HG03025 (cell line): ENCODE measurements around the gene GNB3.

Experiments used
- ATAC-seq: cut with Tn5 transposase; IDR thresholded peaks from one replicate; pipeline ENCODE4 v1.9.1; 2021; ENCODE audit warnings: mild to moderate bottlenecking, moderate library complexity; ENCODE audit not compliant: unreplicated experiment, low FRiP score

The GNB3 gene

DNA sequence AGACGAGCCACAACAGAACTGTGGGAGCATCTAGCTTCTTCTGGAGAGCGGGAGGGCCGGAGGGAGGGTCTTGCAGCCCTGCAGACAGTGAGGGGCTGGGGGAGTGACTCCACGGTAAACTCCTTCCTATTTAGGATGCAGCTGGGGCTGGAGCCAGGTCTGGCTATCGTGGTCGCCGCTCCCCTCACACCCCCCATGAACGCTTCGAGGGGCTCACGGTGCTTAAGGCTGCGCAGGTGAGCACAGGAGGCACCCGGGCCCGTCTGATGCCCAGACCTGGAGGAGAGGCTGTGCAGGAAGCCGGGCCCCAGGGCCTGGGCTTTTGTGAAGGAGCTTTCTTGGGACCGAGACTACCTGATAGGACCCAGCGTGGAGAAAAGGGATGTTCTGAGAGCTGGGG is 3.9 kb upstream of the GNB3 start:
- no peak for ATAC-seq

DNA sequence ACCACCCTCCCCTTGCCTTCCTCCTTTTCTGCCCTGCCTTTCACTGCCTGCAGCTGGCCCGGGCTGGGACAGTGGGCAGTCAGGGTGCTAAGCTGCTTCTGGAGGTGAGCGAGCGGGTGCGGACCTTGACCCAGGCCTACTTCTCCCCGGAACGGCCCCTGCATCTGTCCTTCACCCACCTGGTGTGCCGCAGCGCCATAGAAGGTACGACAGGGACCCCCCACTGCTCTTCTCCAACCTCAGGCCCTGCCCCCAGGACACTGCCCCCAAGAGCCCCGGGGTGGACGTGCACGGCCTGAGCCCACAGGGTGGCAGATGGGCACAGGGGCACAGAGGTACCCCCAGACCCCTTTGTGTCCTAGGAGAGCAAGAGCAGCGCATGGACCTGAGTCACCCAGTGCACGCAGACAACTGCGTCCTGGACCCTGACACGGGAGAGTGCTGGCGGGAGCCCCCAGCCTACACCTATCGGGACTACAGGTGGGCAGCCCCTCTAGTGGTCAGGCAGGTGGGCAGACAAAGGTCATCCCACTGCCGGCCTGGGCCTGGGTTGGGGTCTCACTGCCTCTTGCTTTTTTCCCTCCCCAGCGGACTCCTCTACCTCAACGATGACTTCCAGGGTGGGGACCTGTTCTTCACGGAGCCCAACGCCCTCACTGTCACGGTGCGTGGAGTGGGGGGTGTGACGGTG is 3.2 kb upstream of the GNB3 start:
- ATAC-seq = no peak

DNA sequence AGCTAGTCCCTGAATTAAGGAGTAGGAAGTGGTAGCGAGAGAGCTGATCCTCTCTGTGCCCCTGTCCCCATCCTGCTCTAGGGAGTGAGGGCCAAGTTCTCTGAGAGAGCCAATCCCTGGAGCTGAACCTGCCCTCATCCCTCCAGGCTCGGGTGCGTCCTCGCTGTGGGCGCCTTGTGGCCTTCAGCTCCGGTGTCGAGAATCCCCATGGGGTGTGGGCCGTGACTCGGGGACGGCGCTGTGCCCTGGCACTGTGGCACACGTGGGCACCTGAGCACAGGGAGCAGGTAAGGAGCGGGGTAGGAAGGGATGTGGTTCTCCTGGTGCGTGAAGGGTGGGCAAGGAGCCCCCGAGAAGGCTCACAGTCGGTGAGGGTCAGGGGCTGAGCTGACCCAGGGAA is 1.9 kb upstream of the GNB3 start:
- ATAC-seq = no peak

DNA sequence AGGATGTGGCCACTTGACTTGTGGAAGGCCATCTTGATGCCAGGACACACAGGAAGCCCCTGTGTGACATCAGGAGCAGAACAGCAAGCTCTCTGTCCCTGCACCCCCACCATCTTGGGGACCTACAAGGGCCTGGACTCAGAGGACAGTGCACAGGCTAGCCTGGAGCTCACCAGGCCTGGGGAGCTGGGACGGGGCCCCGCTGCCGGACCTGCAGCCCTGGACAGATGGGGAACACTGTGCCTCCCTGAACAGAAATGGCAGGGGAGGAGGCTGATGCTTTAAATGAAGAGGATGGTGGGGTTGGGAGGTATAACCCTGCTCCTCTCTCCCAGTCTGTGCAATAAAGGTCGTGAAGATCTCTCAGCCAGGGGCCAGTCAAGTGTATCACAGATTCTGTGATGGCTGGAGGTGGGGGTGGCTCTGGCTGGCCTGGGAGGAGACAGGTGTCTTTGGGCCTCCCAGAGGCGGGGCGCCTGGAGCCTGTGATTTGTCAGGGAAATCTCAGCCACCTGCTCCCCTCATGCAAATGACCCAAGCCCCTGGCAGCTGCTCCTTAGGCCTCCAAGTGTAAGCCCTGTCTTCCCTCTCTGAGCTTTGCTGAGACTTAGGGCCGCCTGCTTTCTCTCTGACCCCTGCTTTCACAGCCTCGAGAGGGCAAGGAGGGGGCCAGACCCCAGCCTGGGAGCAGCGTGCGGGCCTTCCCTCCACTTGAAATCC is 1.1 kb upstream of the GNB3 start:
- no peak for ATAC-seq

DNA sequence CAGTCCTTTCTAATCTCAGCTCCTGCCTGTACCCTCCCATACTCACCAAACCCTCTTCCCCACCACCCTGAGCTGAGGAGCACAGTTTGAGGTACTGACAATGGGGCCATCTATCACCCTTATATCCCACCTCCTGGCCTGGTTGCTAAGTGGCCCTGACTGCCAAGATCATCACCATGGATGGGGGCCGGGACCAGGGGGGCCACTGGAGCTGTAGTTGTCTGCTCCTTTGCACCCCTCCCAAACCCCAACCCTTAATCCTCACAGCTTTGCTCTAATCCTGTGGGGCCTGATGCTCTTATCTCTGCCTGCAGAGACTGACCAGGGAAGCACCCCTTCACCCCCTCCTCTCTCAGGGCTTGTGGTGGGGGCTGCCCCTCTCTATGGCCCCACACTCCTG is 395 bp upstream of the GNB3 start:
- no peak for ATAC-seq

DNA sequence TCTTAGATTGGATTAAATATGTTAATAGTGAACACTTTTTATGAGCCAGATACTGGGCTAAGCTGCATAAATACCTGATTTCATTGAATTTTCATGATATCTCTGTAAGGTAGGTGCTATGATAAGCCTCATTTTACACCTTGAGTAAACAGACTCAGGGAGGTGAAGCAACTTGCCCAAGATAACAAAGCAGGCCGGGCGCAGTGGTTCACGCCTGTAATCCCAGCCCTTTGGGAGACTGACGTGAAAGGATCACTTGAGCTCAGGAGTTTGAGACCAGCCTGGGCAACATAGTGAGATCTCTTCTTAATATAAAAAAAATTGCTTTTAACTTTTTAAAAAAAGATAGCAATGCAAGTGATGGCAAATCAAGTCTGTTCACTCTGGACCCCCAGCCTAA is 1.4 kb downstream of the GNB3 start:
- ATAC-seq = no peak

DNA sequence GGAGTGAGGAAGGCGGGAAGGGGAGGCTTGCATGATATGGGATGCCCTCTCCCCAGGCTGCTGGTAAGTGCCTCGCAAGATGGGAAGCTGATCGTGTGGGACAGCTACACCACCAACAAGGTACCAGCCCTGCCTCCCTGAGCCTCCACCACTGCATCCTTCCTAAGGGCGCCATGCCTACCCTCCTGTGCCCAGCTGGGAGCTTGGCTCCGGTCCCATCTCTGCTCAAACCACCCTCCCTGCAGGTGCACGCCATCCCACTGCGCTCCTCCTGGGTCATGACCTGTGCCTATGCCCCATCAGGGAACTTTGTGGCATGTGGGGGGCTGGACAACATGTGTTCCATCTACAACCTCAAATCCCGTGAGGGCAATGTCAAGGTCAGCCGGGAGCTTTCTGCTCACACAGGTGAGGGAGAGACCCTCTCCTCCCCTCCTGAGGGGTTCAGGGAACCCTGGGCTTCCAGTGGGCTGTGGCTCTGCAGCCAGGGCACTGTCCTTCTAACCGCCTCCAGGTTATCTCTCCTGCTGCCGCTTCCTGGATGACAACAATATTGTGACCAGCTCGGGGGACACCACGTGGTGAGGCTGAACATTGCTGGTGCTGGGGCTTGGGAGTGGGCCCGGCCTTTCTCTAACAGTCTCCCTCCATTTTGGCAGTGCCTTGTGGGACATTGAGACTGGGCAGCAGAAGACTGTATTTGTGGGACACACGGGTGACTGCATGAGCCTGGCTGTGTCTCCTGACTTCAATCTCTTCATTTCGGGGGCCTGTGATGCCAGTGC is 2.6 kb downstream of the GNB3 start:
- ATAC-seq = no peak

DNA sequence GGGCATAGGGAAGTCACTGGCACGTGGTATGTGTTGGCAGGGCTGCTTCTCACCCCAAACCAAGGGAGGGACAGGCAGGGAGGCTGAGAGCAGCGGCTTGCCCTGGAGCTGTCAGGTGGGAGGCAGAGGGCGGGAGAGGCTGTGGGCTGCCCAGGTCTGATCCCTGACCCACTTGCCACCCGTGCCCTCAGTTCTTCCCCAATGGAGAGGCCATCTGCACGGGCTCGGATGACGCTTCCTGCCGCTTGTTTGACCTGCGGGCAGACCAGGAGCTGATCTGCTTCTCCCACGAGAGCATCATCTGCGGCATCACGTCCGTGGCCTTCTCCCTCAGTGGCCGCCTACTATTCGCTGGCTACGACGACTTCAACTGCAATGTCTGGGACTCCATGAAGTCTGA is 4.7 kb downstream of the GNB3 start:
- no peak for ATAC-seq

DNA sequence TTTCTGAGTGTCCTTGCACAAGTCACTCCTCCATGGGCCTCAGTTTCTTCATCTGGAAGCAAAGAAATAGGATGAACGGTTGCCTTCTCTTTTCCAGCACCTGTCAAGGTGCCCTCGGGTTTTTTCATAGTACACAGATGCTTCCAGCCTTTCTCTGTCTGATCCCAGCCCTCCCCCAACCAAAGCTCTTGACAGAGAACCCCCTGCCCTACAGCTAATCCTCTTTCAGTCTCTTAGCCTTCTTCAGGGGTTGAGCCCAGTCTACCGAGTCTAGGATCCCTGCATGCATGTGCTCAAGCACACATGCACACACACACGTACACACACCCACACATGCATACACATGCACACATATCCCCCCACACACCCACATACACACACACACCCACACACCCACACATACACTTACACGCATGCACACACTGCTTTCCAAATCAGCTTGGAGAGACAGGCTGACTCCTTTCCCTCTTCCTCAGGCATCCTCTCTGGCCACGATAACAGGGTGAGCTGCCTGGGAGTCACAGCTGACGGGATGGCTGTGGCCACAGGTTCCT is 5.7 kb downstream of the GNB3 start:
- no peak for ATAC-seq

DNA sequence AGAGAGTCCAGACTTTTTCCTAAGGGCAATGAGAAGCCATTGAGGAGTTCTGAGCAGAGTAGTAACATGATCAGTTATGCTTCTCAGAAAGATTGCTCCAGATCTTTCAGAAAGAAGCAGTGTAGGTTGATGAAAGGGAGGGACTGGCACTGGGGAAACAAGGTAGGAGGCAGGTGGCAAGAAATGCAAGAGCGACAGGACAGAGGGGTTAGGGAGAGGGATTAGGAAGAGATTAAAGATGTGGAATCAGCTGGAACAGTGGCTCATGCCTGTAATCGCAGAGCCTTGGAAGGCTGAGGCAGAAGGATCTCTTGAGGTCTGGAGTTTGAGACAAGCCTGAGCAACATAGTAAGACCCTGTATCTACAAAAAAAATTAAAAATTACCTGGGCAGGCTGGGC is 7.0 kb downstream of the GNB3 start:
- no peak for ATAC-seq

DNA sequence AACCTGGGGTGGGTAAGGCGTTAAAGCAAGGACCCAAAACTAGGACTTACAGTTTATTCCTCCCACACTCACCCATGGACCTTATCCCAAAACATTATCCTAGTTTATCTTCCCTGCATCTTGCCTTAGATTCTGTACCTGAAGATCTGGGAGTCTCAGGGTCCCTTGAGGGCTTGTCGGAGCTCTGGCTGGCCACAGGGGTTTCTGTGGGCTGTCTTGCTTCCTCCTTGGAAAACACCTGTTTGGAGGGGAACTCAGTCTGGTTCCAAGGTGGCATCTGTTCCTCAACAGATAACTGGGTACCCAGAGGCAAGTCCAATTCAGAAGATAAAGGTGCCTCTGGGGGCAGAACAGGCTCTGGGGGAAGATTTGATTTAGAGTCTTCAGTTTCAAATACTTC is 8.7 kb downstream of the GNB3 start:
- ATAC-seq = no peak

DNA sequence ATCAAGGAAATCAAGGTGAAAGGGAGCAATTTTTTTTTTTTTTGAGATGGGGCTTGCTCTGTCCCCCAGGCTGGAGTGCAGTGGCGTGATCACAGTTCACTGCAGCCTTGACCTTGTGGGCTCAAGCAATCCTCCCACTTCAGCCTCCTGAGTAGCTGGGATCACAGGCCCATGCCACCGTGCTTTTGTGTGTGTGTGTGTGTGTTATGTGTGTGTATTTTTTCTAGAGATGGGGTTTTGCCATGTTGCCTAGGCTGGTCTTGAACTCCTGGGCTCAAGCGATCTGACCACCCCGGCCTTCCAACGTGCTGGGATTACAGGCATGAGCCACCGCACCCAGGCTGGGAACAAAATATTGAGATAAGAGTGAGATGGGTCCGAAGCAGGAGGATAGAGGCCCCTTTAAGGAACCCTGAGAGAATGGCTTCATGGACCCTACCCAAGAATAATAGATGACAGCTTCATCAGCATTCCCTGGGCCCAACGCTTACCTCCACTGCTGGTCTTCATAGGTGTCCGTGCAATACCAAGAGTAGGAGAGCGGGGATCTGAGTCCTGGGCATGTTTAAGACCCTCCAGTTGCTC is 9.3 kb downstream of the GNB3 start:
- no peak for ATAC-seq

DNA sequence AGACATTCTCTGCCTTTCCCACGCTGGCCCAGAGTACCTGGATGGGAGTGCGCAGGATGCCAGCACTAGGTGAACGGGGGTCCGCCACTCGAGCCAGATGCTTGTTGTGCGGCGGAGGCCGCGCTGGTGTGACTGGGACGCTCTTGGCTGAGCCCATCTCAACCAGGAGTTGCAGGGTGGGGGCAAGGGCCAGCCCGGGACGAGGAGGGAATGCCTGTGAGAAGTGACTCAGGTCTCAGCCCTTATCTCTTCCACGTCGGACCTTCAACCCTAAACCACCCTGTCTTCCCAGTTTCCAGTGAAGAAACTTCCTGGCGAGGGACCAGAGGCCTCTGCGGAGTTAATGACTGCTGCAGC is 10.0 kb downstream of the GNB3 start:
- ATAC-seq = no peak

DNA sequence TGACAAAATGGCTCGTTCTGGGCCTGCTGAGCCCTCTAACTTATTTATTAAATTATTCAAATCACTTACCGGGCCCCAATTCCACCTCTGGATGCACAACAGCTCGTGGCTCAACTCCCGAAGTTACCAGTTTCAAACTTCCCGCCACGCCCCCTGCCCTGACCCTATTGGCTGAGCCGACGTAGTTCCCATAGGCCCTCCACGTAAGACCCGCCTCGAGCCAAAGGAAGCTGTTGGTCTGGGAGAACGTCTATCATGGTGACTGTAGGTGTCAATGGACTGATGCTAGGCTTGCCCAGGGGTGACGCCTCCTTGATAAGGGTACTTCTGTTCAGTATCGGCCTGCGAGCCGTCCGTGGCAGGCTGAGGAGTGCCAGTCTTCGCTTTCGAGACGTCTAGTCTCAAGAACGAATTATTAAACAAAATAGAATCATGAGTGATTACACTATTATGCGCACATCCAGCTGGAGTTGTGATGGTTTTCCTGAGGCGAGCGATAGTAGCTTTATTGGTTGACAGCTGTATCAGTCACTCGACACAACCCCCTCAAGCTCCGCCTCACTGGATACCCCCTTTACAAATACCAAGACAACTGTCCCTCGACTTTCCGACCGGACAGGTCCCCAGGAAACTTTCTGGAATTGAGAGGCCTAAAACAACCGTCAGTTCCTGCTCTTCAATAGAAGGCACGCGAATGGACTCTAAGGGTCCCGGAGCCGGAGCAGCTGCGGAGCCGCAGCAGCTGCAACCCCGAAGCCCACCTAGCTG is 10.6 kb downstream of the GNB3 start, which contains the start of gene CDCA3:
CDCA3 (minus strand) TSS at position 134 of the 768 bp plus-strand sequence. CDS start 334 bp downstream, outside the sequence.
- ATAC-seq = peak; percentile 43

DNA sequence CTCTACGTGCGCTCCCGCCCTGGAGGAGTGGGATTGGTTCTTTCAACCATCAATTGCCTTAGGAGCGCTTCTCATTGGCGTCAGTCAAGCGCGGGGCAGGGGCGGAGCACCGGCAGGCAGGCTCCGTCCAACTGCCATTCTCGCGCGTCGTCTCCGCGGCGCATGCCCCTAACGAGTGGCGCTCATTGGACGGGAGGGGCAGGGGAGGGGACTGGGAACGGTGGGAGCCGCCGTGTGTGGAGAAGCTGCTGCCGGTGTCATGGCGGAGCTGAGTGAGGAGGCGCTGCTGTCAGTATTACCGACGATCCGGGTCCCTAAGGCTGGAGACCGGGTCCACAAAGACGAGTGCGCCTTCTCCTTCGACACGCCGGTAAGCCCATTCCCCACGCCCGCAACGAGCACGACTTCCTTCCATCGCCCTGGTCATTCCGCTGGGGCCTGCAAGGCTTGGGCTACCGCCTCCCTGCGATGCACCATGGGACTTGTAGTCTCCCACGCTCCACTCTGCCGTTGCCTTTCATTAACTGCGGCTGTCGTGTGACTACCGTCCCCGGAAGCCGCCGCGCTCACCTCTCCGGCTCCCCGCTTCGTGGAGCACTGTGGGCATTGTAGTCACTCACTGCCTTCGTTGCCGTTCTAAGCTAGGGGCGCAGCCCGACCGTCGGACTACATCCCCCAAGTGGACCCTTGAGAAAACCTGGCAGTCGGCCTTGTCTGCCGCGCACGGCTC is 11.4 kb downstream of the GNB3 start, which contains the start of gene USP5:
USP5 (plus strand) TSS at position 230 of the 730 bp plus-strand sequence; CDS start at position 260, 30 bp downstream.
- ATAC-seq = peak; percentile 71

DNA sequence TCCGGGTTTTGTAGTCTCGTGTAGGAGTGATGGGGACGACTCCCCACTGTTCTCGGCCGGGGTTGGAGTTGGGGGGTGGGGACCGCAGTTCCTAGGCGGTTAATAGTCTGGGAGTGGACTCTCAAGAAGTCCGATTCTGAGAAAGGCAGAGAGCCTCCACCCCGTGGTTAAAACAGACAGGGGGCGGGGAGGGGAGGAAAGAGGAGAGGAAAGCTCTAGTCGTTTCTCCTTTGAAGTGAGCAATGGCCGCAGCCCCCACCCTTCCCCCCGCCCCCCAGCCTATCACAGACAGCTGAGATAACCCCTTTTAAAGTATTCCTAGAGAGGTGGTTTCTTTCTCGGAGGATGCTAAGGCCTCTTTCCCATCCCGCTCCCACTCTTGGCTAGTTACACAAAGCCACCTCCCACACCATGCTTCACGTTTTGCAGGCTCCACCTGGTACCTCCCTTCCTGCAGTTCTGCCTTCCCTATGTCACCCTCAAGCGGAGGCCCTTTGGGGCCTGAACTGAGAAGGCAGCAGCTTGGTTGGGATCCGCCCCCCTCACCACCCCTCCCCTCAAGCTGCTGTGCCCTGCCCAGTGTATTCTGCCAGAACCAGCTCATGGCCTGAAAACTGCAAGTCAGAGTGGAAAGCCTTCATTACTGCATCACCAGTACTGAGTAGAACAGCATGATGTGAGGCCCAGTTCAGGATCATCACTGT is 12.1 kb downstream of the GNB3 start:
- ATAC-seq = no peak

DNA sequence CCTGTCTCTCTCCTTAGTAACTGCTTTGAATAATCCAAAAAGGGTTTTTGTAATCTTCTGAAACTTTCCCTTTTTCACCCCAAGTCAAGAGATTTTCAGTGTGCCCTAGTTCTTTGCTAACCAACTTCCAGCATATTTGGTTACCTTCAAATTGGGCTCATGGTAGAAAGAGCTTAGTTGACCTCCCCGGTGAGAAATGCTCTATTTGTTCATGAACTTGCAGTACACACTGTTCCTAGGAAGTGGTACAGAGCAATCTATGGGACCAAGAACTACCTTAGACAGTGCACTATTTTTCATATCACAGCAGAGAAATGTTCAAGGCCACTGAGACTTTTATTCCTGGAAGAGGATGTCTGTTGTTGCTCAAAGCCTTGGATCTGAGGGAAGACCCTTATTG is 12.9 kb downstream of the GNB3 start:
- ATAC-seq = no peak

DNA sequence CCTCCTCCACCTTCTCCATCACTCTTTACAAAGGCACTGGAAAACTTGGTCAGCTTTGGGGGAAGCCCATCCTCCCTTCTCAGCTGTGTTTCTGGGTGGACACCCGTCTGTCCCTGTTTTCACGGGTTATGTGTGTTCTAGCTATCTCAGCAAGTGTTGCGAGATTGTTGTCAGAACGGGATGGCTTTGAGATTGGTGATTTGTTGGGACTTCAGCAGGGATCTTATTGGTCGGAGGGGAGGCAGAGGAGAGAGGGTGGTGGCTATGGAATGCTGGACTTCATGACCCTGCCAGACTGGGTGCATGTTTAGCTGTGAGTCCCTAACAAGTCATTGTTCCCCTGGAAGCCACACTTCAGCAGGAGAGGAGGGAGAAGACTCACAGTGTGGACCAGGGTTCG is 13.3 kb downstream of the GNB3 start:
- ATAC-seq = no peak

DNA sequence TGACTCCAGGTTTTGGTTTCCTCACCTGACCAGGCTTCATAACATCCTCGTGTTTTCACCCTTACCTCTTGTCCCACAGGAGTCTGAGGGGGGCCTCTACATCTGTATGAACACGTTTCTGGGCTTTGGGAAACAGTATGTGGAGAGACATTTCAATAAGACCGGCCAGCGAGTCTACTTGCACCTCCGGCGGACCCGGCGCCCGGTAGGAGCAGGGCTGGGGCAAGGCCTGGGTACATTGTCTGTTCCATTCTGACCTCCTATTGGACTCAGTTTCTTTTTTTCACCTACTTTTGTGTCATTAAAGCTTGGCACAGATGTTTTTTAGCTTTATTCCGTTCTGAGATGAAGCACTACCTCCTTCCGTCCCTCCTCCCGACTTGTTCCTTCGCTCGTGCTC is 14.6 kb downstream of the GNB3 start:
- no peak for ATAC-seq
